Activated T-cell treated with anti-CD3 and anti-CD28 coated beads, Interleukin-2, amount 50 U/mL, for 4 hours (primary cell): ENCODE data around the gene ZNF365. TPM values are rescaled to one million over a fixed set of nuclear protein-coding genes. Genes with fewer than 3 reads are reported as not detected.
"Not testable (repeated sequence)": the region's sequence is repeated elsewhere in the genome, so short reads cannot be mapped to it uniquely, and the experiment has no call there.

ENCODE experiments used
- ATAC-seq, 2 donors: fragments of 200-7000 bp; cut with Tn5 transposase; one replicate each; pipeline ENCODE4 v1.10.0; 2021
- DNase-seq: peaks from one replicate; pipeline ENCODE4 v3.0.0-alpha.2; 2020
- H3K27me3 Mint-ChIP-seq: one replicate; pipeline ENCODE4 v1.8.0; 2021; ENCODE audit warnings: low read depth, mixed read lengths
- H3K36me3 Mint-ChIP-seq: one replicate; pipeline ENCODE4 v1.8.0; 2022; ENCODE audit warnings: mixed read lengths; ENCODE audit not compliant: insufficient read depth
- H3K4me1 Mint-ChIP-seq: one replicate; pipeline ENCODE4 v1.8.0; 2021; ENCODE audit warnings: low read depth, mixed read lengths
- H3K4me3 Mint-ChIP-seq: one replicate; pipeline ENCODE4 v1.8.0; 2021; ENCODE audit warnings: mild to moderate bottlenecking, moderate library complexity, mixed read lengths
- H3K9me3 Mint-ChIP-seq: one replicate; pipeline ENCODE4 v1.8.0; 2021; ENCODE audit warnings: mixed read lengths
- total RNA-seq, 3 donors: library from RNA; stranded (reverse); gene quantifications; one replicate each; pipeline ENCODE4 v1.2.1, GENCODE V29; 2021

ZNF365 gene
- total RNA-seq, 3 donors from 2014 or later: 1.3 to 3.4 (median 1.7) TPM

DNA sequence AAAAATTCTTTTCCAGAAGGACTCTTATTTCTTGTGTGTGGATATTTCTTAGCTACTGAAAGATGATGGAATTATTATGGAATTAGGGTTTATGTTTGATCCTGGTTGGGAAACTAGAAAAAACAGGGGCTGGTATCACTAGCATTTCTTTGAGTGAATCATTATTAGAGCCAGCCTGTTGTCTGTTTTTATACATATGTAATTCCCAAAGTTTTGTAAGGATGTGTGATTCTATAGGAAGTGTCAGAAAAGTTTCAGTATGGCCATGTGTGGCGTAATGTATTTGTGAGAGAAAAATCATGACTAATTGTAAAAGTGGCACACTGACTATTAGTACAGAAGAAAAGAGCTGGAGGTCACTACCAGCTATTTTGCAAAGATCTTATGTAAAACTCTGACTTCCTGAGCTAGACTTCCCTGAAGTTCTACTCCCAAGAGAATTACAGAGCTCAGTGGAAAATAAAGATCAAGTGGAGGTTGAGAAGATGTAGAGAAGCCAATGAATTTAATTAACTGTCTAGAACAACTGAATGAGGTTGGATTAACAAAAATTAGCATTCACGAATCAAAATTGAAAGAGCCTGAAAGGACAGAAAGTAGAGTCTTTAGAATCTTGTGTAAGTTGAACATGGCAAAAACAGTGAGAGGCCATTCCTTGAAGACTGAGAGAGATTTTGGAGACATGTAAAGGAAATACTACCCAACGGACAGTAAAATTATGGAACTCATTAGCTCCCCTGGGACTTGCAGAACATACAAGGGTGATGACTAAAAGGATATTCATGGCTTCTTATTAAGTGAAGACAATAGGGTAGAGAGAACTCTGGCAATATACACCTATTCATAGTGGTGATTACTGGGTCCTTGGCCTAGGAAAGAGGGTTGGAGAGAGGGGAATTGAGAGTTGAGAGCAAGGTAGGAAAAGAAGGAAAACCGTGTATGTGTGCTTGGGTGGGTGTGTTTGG lies 12.5 kb downstream of the ZNF365 start:
- peaks cover 47% of the 10 kb centered on the region for H3K4me1 Mint-ChIP-seq
- no peaks in the 10 kb centered on the region for H3K36me3 Mint-ChIP-seq
- H3K27me3 Mint-ChIP-seq: no peaks in the 10 kb centered on the region
- no peak overlapping the region for H3K4me3 Mint-ChIP-seq
- DNase-seq (no peak), ATAC-seq (no peak)
- H3K9me3 Mint-ChIP-seq: no peaks in the 10 kb centered on the region

GRCh38 chr10:62388328-62388727 lies 14.2 kb downstream of the ZNF365 start:
- Mint-ChIP-seq H3K9me3 (no peaks in the 10 kb centered on the region), H3K27me3 (no peaks in the 10 kb centered on the region), H3K4me1 (peaks cover 40% of the 10 kb centered on the region), H3K36me3 (no peaks in the 10 kb centered on the region), H3K4me3 (no peak overlapping the region)
- no peak for DNase-seq
- ATAC-seq: no peak

DNA sequence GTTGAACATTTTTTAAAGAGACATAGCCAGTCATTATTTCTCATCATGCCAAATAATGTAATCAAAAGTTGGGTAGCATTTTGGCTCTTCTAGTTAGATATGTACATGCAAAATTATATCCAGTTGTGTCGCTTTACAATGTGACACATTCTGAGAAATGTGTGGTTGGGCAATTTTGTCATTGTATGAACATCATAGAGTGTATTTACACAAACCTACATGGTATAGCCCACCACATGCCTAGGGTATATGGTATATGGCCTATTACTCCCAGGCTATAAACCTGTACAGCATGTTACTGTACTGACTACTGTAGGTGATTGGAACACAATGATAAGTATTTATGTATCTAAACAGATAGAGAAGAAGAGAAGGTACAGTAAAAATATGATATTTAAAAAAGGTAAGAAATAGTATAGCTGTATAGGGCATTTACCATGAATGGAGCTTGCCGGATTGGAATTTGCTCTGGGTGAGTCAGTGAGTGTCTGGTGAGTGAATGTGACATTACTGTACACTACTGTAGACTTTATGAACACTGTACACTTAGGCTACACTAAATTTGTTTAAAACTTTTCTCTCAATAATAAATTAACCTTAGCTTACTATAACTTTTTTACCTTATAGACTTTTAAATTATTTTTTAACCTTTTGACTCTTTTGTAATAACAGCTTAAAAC lies 16.5 kb downstream of the ZNF365 start:
- peak in 1 of 2 donors; percentile 35 for ATAC-seq
- no peaks in the 10 kb centered on the region for H3K36me3 Mint-ChIP-seq
- H3K27me3 Mint-ChIP-seq: peaks cover 10% of the 10 kb centered on the region
- no peak for DNase-seq
- peaks cover 20% of the 10 kb centered on the region for H3K4me1 Mint-ChIP-seq
- H3K4me3 Mint-ChIP-seq: no peak overlapping the region
- no peaks in the 10 kb centered on the region for H3K9me3 Mint-ChIP-seq

DNA sequence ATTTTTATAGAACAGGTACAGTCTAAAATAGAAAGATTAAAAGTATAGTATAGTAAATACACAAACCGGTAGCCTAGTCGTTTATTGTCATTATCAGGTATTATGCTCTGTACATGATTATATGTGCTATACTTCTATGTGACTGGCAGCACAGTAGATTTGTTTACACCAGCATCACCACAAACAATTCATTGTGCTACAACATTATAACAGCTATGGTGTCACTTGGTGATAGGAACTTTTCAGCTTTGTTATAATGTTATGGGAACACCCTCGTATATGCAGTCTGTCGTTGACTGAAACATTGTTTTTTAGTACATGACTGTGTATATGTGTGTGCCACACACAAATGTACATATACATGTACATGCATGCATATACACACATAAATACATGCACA lies 19.1 kb downstream of the ZNF365 start:
- no peak for ATAC-seq
- H3K4me3 Mint-ChIP-seq: no peak overlapping the region
- H3K4me1 Mint-ChIP-seq: no peaks in the 10 kb centered on the region
- no peaks in the 10 kb centered on the region for H3K9me3 Mint-ChIP-seq
- H3K36me3 Mint-ChIP-seq: no peaks in the 10 kb centered on the region
- DNase-seq: no peak
- H3K27me3 Mint-ChIP-seq: peaks cover 11% of the 10 kb centered on the region

GRCh38 chr10:62394556-62395018 lies 20.4 kb downstream of the ZNF365 start:
- Mint-ChIP-seq H3K4me1 (no peaks in the 10 kb centered on the region), H3K4me3 (no peak overlapping the region), H3K36me3 (no peaks in the 10 kb centered on the region), H3K27me3 (peaks cover 11% of the 10 kb centered on the region), H3K9me3 (no peaks in the 10 kb centered on the region)
- ATAC-seq: no peak
- DNase-seq: no peak

- DNase-seq: no peak
- Mint-ChIP-seq H3K36me3 (no peaks in the 10 kb centered on the region), H3K9me3 (no peaks in the 10 kb centered on the region), H3K27me3 (peaks cover 11% of the 10 kb centered on the region), H3K4me3 (no peak overlapping the region), H3K4me1 (no peaks in the 10 kb centered on the region)
- no peak for ATAC-seq
Observed at GRCh38 chr10:62395892-62396291, 21.7 kb downstream of the ZNF365 start.

DNA sequence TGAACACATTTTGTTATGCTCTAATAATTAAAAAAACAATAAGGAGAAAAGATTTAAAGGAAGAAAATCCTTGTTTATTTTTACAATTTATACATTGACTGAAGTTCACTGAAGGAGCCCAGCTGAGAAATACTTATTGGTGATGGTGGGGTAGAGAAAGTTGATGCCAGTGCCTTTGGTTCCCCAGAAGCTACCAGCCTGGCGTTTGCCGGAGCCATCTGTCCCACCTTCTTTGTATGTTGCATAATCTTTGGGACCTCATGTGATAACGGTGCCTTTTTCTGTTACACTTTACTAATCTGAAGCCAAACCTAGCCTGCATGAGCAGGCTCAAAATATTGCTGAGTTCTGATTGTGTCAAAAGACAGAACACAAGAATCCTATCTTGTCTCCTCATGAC lies 22.7 kb downstream of the ZNF365 start:
- Mint-ChIP-seq H3K9me3 (no peaks in the 10 kb centered on the region), H3K4me1 (no peaks in the 10 kb centered on the region), H3K36me3 (no peaks in the 10 kb centered on the region), H3K27me3 (peaks cover 11% of the 10 kb centered on the region), H3K4me3 (no peak overlapping the region)
- DNase-seq: no peak
- no peak for ATAC-seq

DNA sequence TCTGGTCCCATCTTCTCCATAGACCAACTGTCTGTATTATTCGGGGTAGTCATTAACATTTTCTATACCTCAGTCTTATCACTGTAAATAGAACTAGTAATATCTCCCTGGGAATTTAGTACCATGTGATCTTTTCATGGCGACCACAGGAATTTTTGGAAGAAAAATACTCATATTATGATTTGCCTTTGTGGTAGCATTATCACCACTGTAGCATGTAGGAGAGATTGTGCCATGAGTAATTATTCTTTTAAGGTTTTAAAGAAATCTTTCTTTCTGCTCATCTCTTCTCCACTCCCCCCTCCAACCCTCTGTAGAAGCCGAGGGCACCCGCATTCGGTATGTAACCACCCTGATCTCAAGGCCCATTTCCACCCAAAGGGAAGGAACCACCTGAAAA lies 25.0 kb downstream of the ZNF365 start:
- Mint-ChIP-seq H3K27me3 (peaks cover 13% of the 10 kb centered on the region), H3K4me3 (no peak overlapping the region), H3K4me1 (no peaks in the 10 kb centered on the region), H3K9me3 (no peaks in the 10 kb centered on the region), H3K36me3 (no peaks in the 10 kb centered on the region)
- DNase-seq: no peak
- ATAC-seq: no peak

DNA sequence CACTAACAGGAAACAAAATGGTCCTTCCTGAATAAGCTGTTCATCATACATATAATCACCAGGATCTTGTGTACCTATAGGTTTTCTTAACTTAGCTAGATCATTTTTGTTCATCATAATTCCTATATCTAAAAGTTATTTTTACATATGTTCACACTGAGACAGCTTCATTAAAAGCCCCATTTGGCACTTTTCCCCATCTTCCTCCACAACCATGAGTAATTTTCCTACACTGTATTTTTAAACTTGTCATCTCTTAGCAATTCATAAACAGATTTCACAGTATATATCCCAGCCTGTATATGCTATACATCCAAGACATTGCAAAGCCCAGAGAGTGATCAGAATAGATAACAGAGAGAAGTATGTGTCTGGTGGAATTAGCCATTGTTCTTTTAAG lies 28.3 kb downstream of the ZNF365 start:
- peaks cover 4% of the 10 kb centered on the region for H3K27me3 Mint-ChIP-seq
- H3K4me1 Mint-ChIP-seq: no peaks in the 10 kb centered on the region
- ATAC-seq: no peak
- DNase-seq: no peak
- H3K9me3 Mint-ChIP-seq: peaks cover 4% of the 10 kb centered on the region
- H3K4me3 Mint-ChIP-seq: no peak overlapping the region
- peaks cover 1% of the 10 kb centered on the region for H3K36me3 Mint-ChIP-seq

- not testable (repeated sequence) for H3K4me3 Mint-ChIP-seq, DNase-seq, H3K36me3 Mint-ChIP-seq, ATAC-seq, H3K27me3 Mint-ChIP-seq, H3K4me1 Mint-ChIP-seq
- H3K9me3 Mint-ChIP-seq: peaks cover 33% of the 10 kb centered on the region
Observed at GRCh38 chr10:62410528-62410927, 36.4 kb downstream of the ZNF365 start.

DNA sequence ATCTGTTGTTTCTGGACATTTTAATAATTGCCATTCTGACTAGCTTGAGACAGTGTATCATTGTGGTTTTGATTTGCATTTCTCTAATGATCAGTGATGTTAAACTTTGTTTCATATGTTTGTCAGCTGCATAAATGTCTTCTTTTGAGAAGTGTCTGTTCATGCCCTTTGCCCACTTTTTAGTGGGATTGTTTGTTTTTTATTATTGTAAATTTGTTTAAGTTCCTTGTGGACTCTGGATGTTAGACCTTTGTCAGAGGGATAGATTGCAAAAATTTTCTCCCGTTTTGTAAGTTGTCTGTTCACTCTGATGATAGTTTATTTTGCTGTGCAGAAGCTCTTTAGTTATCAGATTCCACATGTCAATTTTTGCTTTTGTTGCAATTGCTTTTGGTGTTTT lies 36.8 kb downstream of the ZNF365 start:
- ATAC-seq, H3K27me3 Mint-ChIP-seq, H3K36me3 Mint-ChIP-seq, H3K4me3 Mint-ChIP-seq, DNase-seq, H3K4me1 Mint-ChIP-seq: not testable (repeated sequence)
- H3K9me3 Mint-ChIP-seq: peaks cover 33% of the 10 kb centered on the region

DNA sequence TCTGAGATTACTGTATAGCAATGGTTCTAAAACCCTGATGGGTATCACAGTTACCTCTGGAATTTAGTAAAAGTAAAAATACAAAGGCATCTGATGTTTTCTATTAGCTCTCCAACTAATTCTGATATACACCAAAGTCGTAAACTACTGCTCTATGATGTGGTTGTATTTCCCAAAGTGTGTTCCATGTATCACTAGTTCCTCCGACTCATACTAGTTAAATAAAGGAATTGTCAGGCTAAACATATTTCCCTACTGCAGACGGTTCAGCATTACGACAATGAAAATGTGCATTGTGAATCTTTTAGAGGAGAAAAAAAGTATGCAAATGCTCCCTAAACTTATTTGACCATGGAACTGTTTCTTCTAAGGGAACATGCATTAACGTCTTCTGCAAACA lies 38.9 kb downstream of the ZNF365 start:
- Mint-ChIP-seq H3K9me3 (peaks cover 24% of the 10 kb centered on the region), H3K4me3 (no peak overlapping the region), H3K36me3 (peaks cover under 1% of the 10 kb centered on the region), H3K27me3 (peaks cover 14% of the 10 kb centered on the region), H3K4me1 (no peaks in the 10 kb centered on the region)
- ATAC-seq: no peak
- DNase-seq: no peak

DNA sequence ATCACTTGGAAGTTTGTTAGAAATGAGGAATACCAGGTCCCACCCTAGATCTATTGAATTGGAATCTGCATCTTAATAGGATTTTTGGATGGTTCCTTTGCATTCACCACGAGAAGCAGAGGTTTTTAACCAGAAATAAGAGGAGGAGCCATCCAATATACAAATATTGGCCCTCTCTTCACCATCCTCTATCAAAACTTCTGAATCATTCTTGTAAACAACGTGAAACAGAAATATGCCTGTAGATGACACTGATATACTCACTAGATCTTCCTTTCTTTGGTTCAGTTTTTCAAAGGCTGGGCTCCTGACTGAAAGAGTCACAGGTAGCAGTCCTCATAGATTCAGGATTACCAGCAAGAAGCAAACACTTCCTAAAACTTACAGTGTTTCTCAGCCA lies 39.5 kb downstream of the ZNF365 start:
- H3K4me1 Mint-ChIP-seq: no peaks in the 10 kb centered on the region
- ATAC-seq (no peak), DNase-seq (no peak)
- H3K36me3 Mint-ChIP-seq: no peaks in the 10 kb centered on the region
- peaks cover 22% of the 10 kb centered on the region for H3K9me3 Mint-ChIP-seq
- H3K27me3 Mint-ChIP-seq: peaks cover 14% of the 10 kb centered on the region
- H3K4me3 Mint-ChIP-seq: no peak overlapping the region

DNA sequence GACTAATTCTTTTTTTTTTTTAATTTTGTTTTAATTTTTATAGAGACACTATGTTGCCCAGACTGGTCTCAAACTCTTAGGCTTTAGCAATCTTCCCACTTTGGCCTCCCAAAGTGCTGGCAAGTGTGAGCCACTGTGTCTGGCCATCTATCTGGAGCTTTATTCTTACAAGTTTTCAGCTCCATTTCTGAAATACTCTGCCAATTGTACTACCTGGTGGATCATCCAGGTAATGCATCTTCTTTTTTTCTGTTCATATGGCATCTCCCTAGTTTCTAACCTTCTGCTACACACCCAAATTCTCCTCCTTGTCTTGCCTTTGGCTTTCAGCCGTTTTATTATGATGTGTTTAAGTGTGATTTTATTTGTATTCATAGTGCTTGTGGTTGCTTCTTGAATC lies 40.2 kb downstream of the ZNF365 start:
- no peak for DNase-seq
- Mint-ChIP-seq H3K36me3 (no peaks in the 10 kb centered on the region), H3K27me3 (peaks cover 14% of the 10 kb centered on the region)

More for the DNA sequence above, 40.2 kb downstream of the ZNF365 start:
- ATAC-seq: peak; percentile 21 to 40
- peaks cover 22% of the 10 kb centered on the region for H3K9me3 Mint-ChIP-seq
- H3K4me3 Mint-ChIP-seq: no peak overlapping the region
- H3K4me1 Mint-ChIP-seq: no peaks in the 10 kb centered on the region
